Measurements from ENCODE around the gene ITGA3. TPM values are rescaled to one million over a fixed set of nuclear protein-coding genes. Genes with fewer than 3 reads are reported as not detected.

Gene ITGA3
- total and polyA plus RNA-seq, 2 of the 13 experiments (the other 11 are each of a cell fraction or from before 2014, with no cell fraction given) = 0.48 to 0.69 TPM

DNA sequence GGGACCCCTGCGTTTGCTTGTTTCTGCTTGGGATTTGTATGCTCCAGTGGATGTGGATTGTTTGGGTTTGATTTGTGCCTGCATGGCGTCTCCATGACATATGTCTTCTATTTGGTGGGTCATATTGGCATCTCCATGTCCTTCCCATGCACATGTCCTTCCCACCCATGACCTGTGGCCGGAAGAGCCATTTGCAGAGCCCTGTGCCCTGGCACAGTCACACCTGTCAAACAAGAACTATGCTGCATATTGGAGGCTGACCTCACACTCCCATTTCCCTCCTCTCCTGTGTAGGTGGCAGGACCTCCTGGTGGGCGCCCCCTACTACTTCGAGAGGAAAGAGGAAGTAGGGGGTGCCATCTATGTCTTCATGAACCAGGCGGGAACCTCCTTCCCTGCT is 15.8 kb downstream of the ITGA3 start:
- BruUV-seq (replicated peaks) = no TSS peak
- CTCF ChIA-PET (ENCODE audit: low intra/inter-chr PET ratio, low total read pairs) = no interaction called here
- no peaks in the 10 kb centered on the region for H3K79me2 ChIP-seq (ENCODE audit: insufficient read depth, low read length)

DNA sequence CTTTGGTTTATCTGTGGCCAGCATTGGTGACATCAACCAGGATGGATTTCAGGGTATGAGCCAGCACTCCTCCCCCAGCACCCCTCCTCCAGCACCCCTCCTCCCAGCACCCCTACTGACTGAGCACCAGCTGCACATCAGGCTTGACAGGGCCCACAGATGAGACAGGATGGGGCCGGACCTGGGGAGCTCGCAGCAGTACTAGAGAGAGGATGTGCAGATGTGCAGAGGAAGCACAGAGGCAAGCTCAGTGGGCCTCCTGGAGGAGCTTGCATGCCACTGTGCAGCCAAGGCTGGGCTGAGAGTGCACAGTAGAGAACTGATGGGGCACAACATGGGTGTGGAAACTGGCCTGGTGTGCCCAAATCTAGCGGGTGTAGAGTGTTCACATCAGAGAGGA is 16.2 kb downstream of the ITGA3 start:
- no TSS peak for BruUV-seq (replicated peaks)
- in situ Hi-C loops (cut with HindIII; ENCODE audit: extremely low pct_ligation_motif_present, low pct_unique_long_range_greater_than_20kb) = no loop called here

More for the DNA sequence above, 15.8 kb downstream of the ITGA3 start:
- Histone ChIP-seq H3K27me3 (ENCODE audit: control insufficient read depth in 1 of 2, insufficient read depth in 2 of 2, low read length in 2 of 2) (peaks cover 0 to 20% of the 10 kb centered on the region in 2 experiments; a peak in 2 of 5 replicates), H3K4me2 (ENCODE audit: low read depth, low read length) (no peak overlapping the region), H3K36me3 (replicated peaks in 1 of 2; ENCODE audit: control insufficient read depth in 1 of 2, insufficient read depth in 2 of 2, low read length in 2 of 2) (no peaks in the 10 kb centered on the region), H4K20me1 (ENCODE audit: insufficient read depth, low read length) (no peaks in the 10 kb centered on the region; the same call in 1 of the 2 replicates), H3K4me3 (replicated peaks in 1 of 3; ENCODE audit: insufficient read depth in 1 of 3, low read depth in 2 of 3, low read length in 3 of 3) (no peak overlapping the region), H2AFZ (ENCODE audit: low read length) (no peak overlapping the region), H3K27ac (ENCODE audit: extremely low read length, insufficient read depth, low read length) (no peak overlapping the region), H3K9ac (ENCODE audit: insufficient read depth, low read depth, low read length) (no peak overlapping the region), H3K4me1 (ENCODE audit: insufficient read depth, low read length) (no peaks in the 10 kb centered on the region), H3K9me3 (ENCODE audit: low read length) (no peaks in the 10 kb centered on the region)
- FAIRE-seq (no peak), ATAC-seq (no peak), DNase-seq (ENCODE audit: low spot score) (no peak)
- intact Hi-C loops (cut with micrococcal nuclease; ENCODE audit: unreplicated experiment) (no loop called here), in situ Hi-C loops (cut with HindIII; ENCODE audit: extremely low pct_ligation_motif_present, low pct_unique_long_range_greater_than_20kb) (no loop called here)
- POLR2A ChIA-PET = no interaction called here
- TF ChIP-seq ZNF343 (CRISPR knock-in tag; IDR thresholded peaks at IDR 0.05) (no peak), ZNF331 (CRISPR knock-in tag; IDR thresholded peaks at IDR 0.05) (peak; percentile 99)
- WGBS (ENCODE audit: low lambda C conversion rate) = 40% methylated on average over 6 of the region's 6 CpGs

More for the DNA sequence above, 16.2 kb downstream of the ITGA3 start:
- CTCF ChIA-PET (ENCODE audit: low intra/inter-chr PET ratio, low total read pairs) = no interaction called here
- no peak overlapping the region for H3K4me3 ChIP-seq (replicated peaks in 1 of 3; ENCODE audit: insufficient read depth in 1 of 3, low read depth in 2 of 3, low read length in 3 of 3)
- no peak overlapping the region for H3K9ac ChIP-seq (ENCODE audit: insufficient read depth, low read depth, low read length)
- FAIRE-seq (no peak), DNase-seq (ENCODE audit: low spot score) (no peak), ATAC-seq (no peak)
- H3K9me3 ChIP-seq (ENCODE audit: low read length) = no peaks in the 10 kb centered on the region
- TF ChIP-seq ISL2 (CRISPR knock-in tag; IDR thresholded peaks at IDR 0.05) (no peak), SMYD3 (CRISPR knock-in tag; IDR thresholded peaks at IDR 0.05) (no peak), YY1 (IDR thresholded peaks at IDR 0.05; ENCODE audit: insufficient read depth, insufficient replicate concordance, low read depth, low read length) (no peak), DPF2 (CRISPR knock-in tag; IDR thresholded peaks at IDR 0.05; ENCODE audit: borderline replicate concordance, low read depth) (no peak), RBM22 (optimal IDR thresholded peaks at IDR 0.05; ENCODE audit: low read length) (no peak)
- TF ChIP-seq, protein P1, sequence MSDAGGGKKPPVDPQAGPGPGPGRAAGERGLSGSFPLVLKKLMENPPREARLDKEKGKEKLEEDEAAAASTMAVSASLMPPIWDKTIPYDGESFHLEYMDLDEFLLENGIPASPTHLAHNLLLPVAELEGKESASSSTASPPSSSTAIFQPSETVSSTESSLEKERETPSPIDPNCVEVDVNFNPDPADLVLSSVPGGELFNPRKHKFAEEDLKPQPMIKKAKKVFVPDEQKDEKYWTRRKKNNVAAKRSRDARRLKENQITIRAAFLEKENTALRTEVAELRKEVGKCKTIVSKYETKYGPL (CRISPR knock-in tag; IDR thresholded peaks at IDR 0.05) = no peak
- TF ChIP-seq, protein P2, sequence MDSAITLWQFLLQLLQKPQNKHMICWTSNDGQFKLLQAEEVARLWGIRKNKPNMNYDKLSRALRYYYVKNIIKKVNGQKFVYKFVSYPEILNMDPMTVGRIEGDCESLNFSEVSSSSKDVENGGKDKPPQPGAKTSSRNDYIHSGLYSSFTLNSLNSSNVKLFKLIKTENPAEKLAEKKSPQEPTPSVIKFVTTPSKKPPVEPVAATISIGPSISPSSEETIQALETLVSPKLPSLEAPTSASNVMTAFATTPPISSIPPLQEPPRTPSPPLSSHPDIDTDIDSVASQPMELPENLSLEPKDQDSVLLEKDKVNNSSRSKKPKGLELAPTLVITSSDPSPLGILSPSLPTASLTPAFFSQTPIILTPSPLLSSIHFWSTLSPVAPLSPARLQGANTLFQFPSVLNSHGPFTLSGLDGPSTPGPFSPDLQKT (CRISPR knock-in tag; IDR thresholded peaks at IDR 0.05; ENCODE audit: borderline replicate concordance) = no peak
- 32% methylated on average over 3 of the region's 3 CpGs for WGBS (ENCODE audit: low lambda C conversion rate)
- H2AFZ ChIP-seq (ENCODE audit: low read length) = no peak overlapping the region
- H4K20me1 ChIP-seq (ENCODE audit: insufficient read depth, low read length) = no peaks in the 10 kb centered on the region; the same call in 1 of the 2 replicates
- no peaks in the 10 kb centered on the region for H3K36me3 ChIP-seq (replicated peaks in 1 of 2; ENCODE audit: control insufficient read depth in 1 of 2, insufficient read depth in 2 of 2, low read length in 2 of 2)
- H3K79me2 ChIP-seq (ENCODE audit: insufficient read depth, low read length) = no peaks in the 10 kb centered on the region
- H3K4me1 ChIP-seq (ENCODE audit: insufficient read depth, low read length) = no peaks in the 10 kb centered on the region
- intact Hi-C loops (cut with micrococcal nuclease; ENCODE audit: unreplicated experiment) = no loop called here
- POLR2A ChIA-PET = no interaction called here
- H3K4me2 ChIP-seq (ENCODE audit: low read depth, low read length) = no peak overlapping the region
- peaks cover 0 to 20% of the 10 kb centered on the region in 2 experiments; a peak in 2 of 5 replicates for H3K27me3 ChIP-seq (ENCODE audit: control insufficient read depth in 1 of 2, insufficient read depth in 2 of 2, low read length in 2 of 2)
- H3K27ac ChIP-seq (ENCODE audit: extremely low read length, insufficient read depth, low read length) = no peak overlapping the region
